IMR-90 (cell line): Measurements from ENCODE around the gene CUX1. TPM values are rescaled to one million over a fixed set of nuclear protein-coding genes. Genes with fewer than 3 reads are reported as not detected.
A peak's percentile ranks its signal among the peaks of the same experiment; 100 is the strongest.

Experiments used
- ATAC-seq: fragments of 200-7000 bp; cut with Tn5 transposase; 2 replicates; pipeline ENCODE4 v1.9.1; 2020; ENCODE audit warnings: low read depth, mild to moderate bottlenecking, moderate library complexity
- BruUV-seq: library from RNA; stranded (reverse); fragments of 400-500 nt; replicated peaks from 2 replicates; lab custom pipeline; 2021; lab: Mats Ljungman, UMichigan
- CTCF ChIA-PET: fragments of 300-600 bp; formaldehyde crosslinking; extraction: SDS; loops from one replicate; lab custom pipeline; 2021; ENCODE audit warnings: antibody characterized with exemption; lab: Yijun Ruan, JAX
- POLR2A ChIA-PET: fragments of 300-600 bp; sonication (Branson Sonifier 250); formaldehyde crosslinking; loops from one replicate; lab custom pipeline; 2022; ENCODE audit warnings: antibody characterized with exemption; ENCODE audit not compliant: unreplicated experiment; lab: Charles Lee
- DNase-seq: peaks from one replicate; pipeline ENCODE4 v3.0.0; 2013
- H2AFZ ChIP-seq: replicated peaks from 2 replicates; pipeline ENCODE3; 2013; ENCODE audit warnings: low read length, mild to moderate bottlenecking; ENCODE audit not compliant: poor library complexity
- H2AK5ac ChIP-seq: 2 replicates; pipeline ENCODE4 v1.6.1; 2013; ENCODE audit warnings: low read depth, low read length, inconsistent platforms
- H2AK9ac ChIP-seq: replicated peaks from 2 replicates; pipeline ENCODE3; 2013; ENCODE audit warnings: mild to moderate bottlenecking, low read depth, low read length, moderate library complexity; ENCODE audit not compliant: poor library complexity
- H2BK120ac ChIP-seq: 2 replicates; pipeline ENCODE4 v1.6.1; 2013; ENCODE audit warnings: low read depth, low read length, inconsistent platforms
- H2BK15ac ChIP-seq: 3 replicates; pipeline ENCODE4 v1.6.1; 2013; ENCODE audit warnings: low read depth, low read length, inconsistent platforms
- H2BK20ac ChIP-seq: 2 replicates; pipeline ENCODE4 v1.6.1; 2013; ENCODE audit warnings: low read depth, mild to moderate bottlenecking, inconsistent platforms, low read length, moderate library complexity
- H2BK5ac ChIP-seq: 2 replicates; pipeline ENCODE4 v1.6.1; 2013; ENCODE audit warnings: mild to moderate bottlenecking, low read depth, low read length, inconsistent platforms; ENCODE audit not compliant: poor library complexity, severe bottlenecking
- H3K14ac ChIP-seq: replicated peaks from 2 replicates; pipeline ENCODE4 v1.6.1; 2013; ENCODE audit warnings: low read depth, low read length, inconsistent platforms
- H3K18ac ChIP-seq: 2 replicates; pipeline ENCODE4 v1.6.1; 2013; ENCODE audit warnings: low read depth, low read length, control low read depth
- H3K23ac ChIP-seq: 2 replicates; pipeline ENCODE4 v1.6.1; 2013; ENCODE audit warnings: low read depth, low read length, inconsistent platforms
- H3K27ac ChIP-seq: 2 replicates; pipeline ENCODE4 v1.5.1; 2013; ENCODE audit warnings: mild to moderate bottlenecking, control low read depth, low read length; ENCODE audit not compliant: insufficient read depth
- H3K27me3 ChIP-seq: 2 replicates; pipeline ENCODE4 v1.6.1; 2013; ENCODE audit warnings: low read length; ENCODE audit not compliant: control insufficient read depth, insufficient read depth
- H3K36me3 ChIP-seq: 2 replicates; pipeline ENCODE4 v1.6.1; 2013; ENCODE audit warnings: low read length, mixed read lengths; ENCODE audit not compliant: control insufficient read depth, insufficient read depth
- H3K4ac ChIP-seq: 2 replicates; pipeline ENCODE4 v1.6.1; 2013; ENCODE audit warnings: low read depth, low read length, inconsistent platforms
- H3K4me1 ChIP-seq: 2 replicates; pipeline ENCODE4 v1.6.1; 2013; ENCODE audit warnings: low read length, mixed read lengths; ENCODE audit not compliant: control insufficient read depth, insufficient read depth
- H3K4me2 ChIP-seq: 2 replicates; pipeline ENCODE4 v1.6.1; 2013; ENCODE audit warnings: low read depth, mild to moderate bottlenecking, control low read depth, low read length, moderate library complexity
- H3K4me3 ChIP-seq: 2 replicates; pipeline ENCODE4 v1.5.1; 2013; ENCODE audit warnings: low read depth, mild to moderate bottlenecking, control low read depth, low read length, moderate library complexity; ENCODE audit not compliant: insufficient read depth
- H3K56ac ChIP-seq: 2 replicates; pipeline ENCODE4 v1.6.1; 2013; ENCODE audit warnings: low read length, inconsistent platforms; ENCODE audit not compliant: insufficient read depth; ENCODE audit errors: extremely low read depth
- H3K79me1 ChIP-seq, 2 experiments: 2 replicates each; pipeline ENCODE4 v1.6.1; 2013; ENCODE audit warnings: low read length in 2 of 2, inconsistent platforms in 1 of 2, low read depth in 1 of 2
- H3K9ac ChIP-seq: 2 replicates; pipeline ENCODE4 v1.6.1; 2013; ENCODE audit warnings: low read depth, low read length, control low read depth
- H3K9me1 ChIP-seq: 2 replicates; pipeline ENCODE4 v1.6.1; 2013; ENCODE audit warnings: low read length, inconsistent platforms; ENCODE audit not compliant: insufficient read depth
- H3K9me3 ChIP-seq: 2 replicates; pipeline ENCODE4 v1.6.1; 2013; ENCODE audit warnings: low read length; ENCODE audit not compliant: control insufficient read depth, insufficient read depth
- H4K20me1 ChIP-seq: 2 replicates; pipeline ENCODE4 v1.6.1; 2013; ENCODE audit warnings: low read length, inconsistent platforms; ENCODE audit not compliant: insufficient read depth
- H4K5ac ChIP-seq: 2 replicates; pipeline ENCODE4 v1.6.1; 2013; ENCODE audit warnings: mild to moderate bottlenecking, low read depth, low read length, control low read depth
- H4K8ac ChIP-seq, 2 experiments: 2 replicates each; pipeline ENCODE4 v1.6.1; 2013; ENCODE audit warnings: low read depth in 2 of 2, low read length in 2 of 2, control low read depth in 1 of 2, inconsistent platforms in 1 of 2
- H4K91ac ChIP-seq: 2 replicates; pipeline ENCODE4 v1.6.1; 2013; ENCODE audit warnings: low read depth, low read length, inconsistent platforms; ENCODE audit not compliant: insufficient read depth
- BHLHE40 ChIP-seq: fragments of 150-350 bp; IDR thresholded peaks from 2 replicates; pipeline ENCODE4 v1.6.1; 2016; ENCODE audit warnings: mild to moderate bottlenecking, low read depth, low read length
- CEBPB ChIP-seq: IDR thresholded peaks from 2 replicates; pipeline ENCODE4 v1.6.1; 2012; ENCODE audit warnings: low read depth, low read length, improper control_type of control experiment
- ELK1 ChIP-seq: fragments of 150-350 bp; IDR thresholded peaks from 2 replicates; pipeline ENCODE4 v1.6.1; 2016; ENCODE audit warnings: low read depth, mild to moderate bottlenecking, low read length, moderate library complexity, borderline replicate concordance
- FOS ChIP-seq: fragments of 150-350 bp; IDR thresholded peaks from 2 replicates; pipeline ENCODE4 v1.6.1; 2016; ENCODE audit warnings: low read depth, low read length
- MAFK ChIP-seq: IDR thresholded peaks from 2 replicates; pipeline ENCODE4 v1.6.1; 2012; ENCODE audit warnings: low read depth, low read length, improper control_type of control experiment
- MAZ ChIP-seq: IDR thresholded peaks from 2 replicates; pipeline ENCODE4 v1.6.1; 2012; ENCODE audit warnings: low read depth, mild to moderate bottlenecking, low read length, improper control_type of control experiment, moderate library complexity, borderline replicate concordance
- RCOR1 ChIP-seq: IDR thresholded peaks from 2 replicates; pipeline ENCODE4 v1.6.1; 2012; ENCODE audit warnings: mild to moderate bottlenecking, low read length, improper control_type of control experiment; ENCODE audit not compliant: insufficient replicate concordance
- RFX5 ChIP-seq: IDR thresholded peaks from 2 replicates; pipeline ENCODE4 v1.8.0; 2012; ENCODE audit warnings: low read depth, mild to moderate bottlenecking, low read length, moderate library complexity
- WGBS, 2 experiments: methylation state at CpG; one replicate each; pipeline versions ENCODE4 v1.1.5 to v1.1.7; 2013; ENCODE audit warnings: missing lambda C conversion rate in 2 of 2; ENCODE audit not compliant: insufficient read length in 1 of 2; ENCODE audit errors: extremely low coverage in 2 of 2; 5-methylcytosine and 5-hydroxymethylcytosine counted together
- dilution Hi-C: fragments of 300-500 bp; cut with HindIII; formaldehyde crosslinking; loops from one replicate; pipeline ENCODE4 v1.14.3; 2018; ENCODE audit warnings: low sequenced_read_pairs; ENCODE audit not compliant: unreplicated experiment
- in situ Hi-C: fragments of 300-500 bp; cut with MboI; formaldehyde crosslinking; loops from 3 replicates; pipeline ENCODE4 v1.14.3; 2019; ENCODE audit warnings: low sequenced_read_pairs, inconsistent platforms, mixed read lengths
- intact Hi-C: fragments of 100-400 bp; cut with micrococcal nuclease; formaldehyde crosslinking; loops from 2 replicates; pipeline ENCODE4 v1.10.0; 2022
- polyA plus RNA-seq, 3 experiments: library from polyadenylated mRNA; depleted of rRNA; stranded (reverse); fragments of >200 nt; gene quantifications; 2 replicates each; pipeline ENCODE4 v1.2.3, GENCODE V29; 2012; ENCODE audit warnings: low replicate concordance in 1 of 3
- total RNA-seq: library from RNA; depleted of rRNA; stranded (reverse); fragments of >200 nt; gene quantifications from 2 replicates; pipeline ENCODE4 v1.2.3, GENCODE V29; 2012
- TF ChIP-seq, protein P1 (sequence below): conservative IDR thresholded peaks from 2 replicates; pipeline ENCODE4 v1.5.1; 2012; ENCODE audit warnings: mild to moderate bottlenecking, low read depth, low read length, improper control_type of control experiment

The CUX1 gene
- total and polyA plus RNA-seq, 2 of the 4 experiments (the other 2 are of a cell fraction), result 19.7 to 46.4 TPM

- TF ChIP-seq, protein P1, sequence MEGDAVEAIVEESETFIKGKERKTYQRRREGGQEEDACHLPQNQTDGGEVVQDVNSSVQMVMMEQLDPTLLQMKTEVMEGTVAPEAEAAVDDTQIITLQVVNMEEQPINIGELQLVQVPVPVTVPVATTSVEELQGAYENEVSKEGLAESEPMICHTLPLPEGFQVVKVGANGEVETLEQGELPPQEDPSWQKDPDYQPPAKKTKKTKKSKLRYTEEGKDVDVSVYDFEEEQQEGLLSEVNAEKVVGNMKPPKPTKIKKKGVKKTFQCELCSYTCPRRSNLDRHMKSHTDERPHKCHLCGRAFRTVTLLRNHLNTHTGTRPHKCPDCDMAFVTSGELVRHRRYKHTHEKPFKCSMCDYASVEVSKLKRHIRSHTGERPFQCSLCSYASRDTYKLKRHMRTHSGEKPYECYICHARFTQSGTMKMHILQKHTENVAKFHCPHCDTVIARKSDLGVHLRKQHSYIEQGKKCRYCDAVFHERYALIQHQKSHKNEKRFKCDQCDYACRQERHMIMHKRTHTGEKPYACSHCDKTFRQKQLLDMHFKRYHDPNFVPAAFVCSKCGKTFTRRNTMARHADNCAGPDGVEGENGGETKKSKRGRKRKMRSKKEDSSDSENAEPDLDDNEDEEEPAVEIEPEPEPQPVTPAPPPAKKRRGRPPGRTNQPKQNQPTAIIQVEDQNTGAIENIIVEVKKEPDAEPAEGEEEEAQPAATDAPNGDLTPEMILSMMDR, result no peak
These were observed 500.0 kb downstream of the CUX1 start (continued) for GRCh38 chr7:102317231-102318059.

DNA sequence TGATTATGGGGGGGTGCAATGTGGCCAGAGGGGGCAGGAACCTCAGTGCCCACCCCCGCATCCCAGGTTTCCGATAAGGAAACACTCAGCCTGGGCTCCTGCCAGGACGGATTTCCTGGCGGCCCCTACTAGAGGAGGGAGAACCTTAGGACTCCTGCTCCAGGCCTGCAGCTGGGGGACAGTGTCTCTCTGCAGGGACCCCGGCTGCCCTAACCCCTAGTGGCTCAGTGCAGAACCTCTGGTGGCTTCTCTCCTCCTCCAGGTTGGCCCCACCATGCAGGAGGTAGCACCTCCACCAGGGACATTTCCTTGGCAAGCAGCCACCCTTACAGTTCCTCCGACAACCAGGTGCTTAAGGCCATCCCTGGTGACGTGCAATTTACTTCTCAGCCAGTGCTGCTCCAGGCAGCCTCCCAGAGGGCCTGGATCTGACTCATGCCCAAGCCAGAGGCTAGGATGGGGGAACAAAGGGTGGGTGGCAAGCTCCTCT, 501.1 kb downstream of the CUX1 start:
- H3K9ac ChIP-seq, result no peak overlapping the region
- POLR2A ChIA-PET, result no interaction called here
- no peak overlapping the region for H3K4ac ChIP-seq
- no TSS peak for BruUV-seq
- no peaks in the 10 kb centered on the region for H3K79me1 ChIP-seq
- H2BK15ac ChIP-seq, result no peak overlapping the region
- no peak overlapping the region for H4K5ac ChIP-seq
- H3K56ac ChIP-seq, result no peak overlapping the region
- no peaks in the 10 kb centered on the region for H4K20me1 ChIP-seq
- H3K18ac ChIP-seq, result no peak overlapping the region
- H3K23ac ChIP-seq, result no peak overlapping the region
- H2AK5ac ChIP-seq, result no peak overlapping the region
- peak; percentile 63; the same call in 1 of the 2 replicates for ATAC-seq
- in situ Hi-C loops, result no loop called here
- WGBS, 2 experiments, result 92% methylated on average over 2 of the region's 7 CpGs; no CpG with 5 or more reads in 1 of the 2 experiments
- H2BK20ac ChIP-seq, result no peak overlapping the region
- H3K4me2 ChIP-seq, result no peak overlapping the region
- H3K36me3 ChIP-seq, result peaks cover 3% of the 10 kb centered on the region; the same call in 1 of the 2 replicates
- no peaks in the 10 kb centered on the region for H3K4me1 ChIP-seq
- CTCF ChIA-PET, result no interaction called here
- H3K27me3 ChIP-seq, result no peaks in the 10 kb centered on the region
- H2AFZ ChIP-seq, result no peak overlapping the region
- no peak overlapping the region for H2BK5ac ChIP-seq
- no peak overlapping the region for H3K14ac ChIP-seq
- no peak overlapping the region for H3K4me3 ChIP-seq
- dilution Hi-C loops, result no loop called here
- no peaks in the 10 kb centered on the region for H3K9me3 ChIP-seq
- H2AK9ac ChIP-seq, result no peak overlapping the region
- H2BK120ac ChIP-seq, result no peak overlapping the region
- H4K91ac ChIP-seq, result no peak overlapping the region
- H3K9me1 ChIP-seq, result peaks cover 4% of the 10 kb centered on the region; the same call in 1 of the 2 replicates
- DNase-seq, result peak; percentile 46
- no peak overlapping the region for H3K27ac ChIP-seq
- intact Hi-C loops, result no loop called here
- TF ChIP-seq BHLHE40, result no peak
- no peak for TF ChIP-seq MAZ
- no peak for TF ChIP-seq FOS
- TF ChIP-seq, protein P1, result no peak
- TF ChIP-seq CEBPB, result no peak
- TF ChIP-seq RFX5, result no peak
- no peak for TF ChIP-seq RCOR1
- TF ChIP-seq ELK1, result no peak
- TF ChIP-seq MAFK, result no peak
- H4K8ac ChIP-seq, result no peak overlapping the region
